Left lung (tissue), 10 donors: ENCODE results near the gene FBXL17. TPM values are rescaled to one million over a fixed set of nuclear protein-coding genes. Genes with fewer than 3 reads are reported as not detected.

Experiments
- ATAC-seq: fragments of 200-7000 bp; cut with Tn5 transposase; one replicate; pipeline ENCODE4 v1.9.1; 2020; ENCODE audit warnings: moderate library complexity
- DNase-seq, 4 donors: peaks; one replicate each; pipeline ENCODE4 v3.0.0-alpha.2; 2013 to 2020
- H3K27ac ChIP-seq, 2 donors: fragments of 200-600 bp; sonication (generic) in 1 of 2; one replicate each; pipeline versions ENCODE4 v1.5.0 to v1.8.0; 2020 to 2021
- H3K27me3 ChIP-seq, 2 donors: fragments of 200-600 bp; sonication (generic) in 1 of 2; one replicate each; pipeline versions ENCODE4 v1.5.0 to v1.8.0; 2020 to 2021
- H3K36me3 ChIP-seq, 2 donors: fragments of 200-600 bp; sonication (generic) in 1 of 2; one replicate each; pipeline versions ENCODE4 v1.5.0 to v1.8.0; 2020 to 2021
- H3K4me1 ChIP-seq, 2 donors: fragments of 200-600 bp; one replicate each; pipeline ENCODE4 v1.8.0; 2021
- H3K4me3 ChIP-seq, 2 donors: fragments of 200-600 bp; sonication (generic) in 1 of 2; one replicate each; pipeline versions ENCODE4 v1.5.0 to v1.8.0; 2020 to 2021; ENCODE audit warnings: mild to moderate bottlenecking in 1 of 2
- H3K9me3 ChIP-seq, 2 donors: fragments of 200-600 bp; sonication (generic) in 1 of 2; one replicate each; pipeline versions ENCODE4 v1.5.0 to v1.8.0; 2020 to 2021
- intact Hi-C, 2 donors: fragments of 100-400 bp; cut with DNase I; formaldehyde crosslinking; loops; one replicate each; pipeline versions ENCODE4 v1.11.2 to v1.14.2; 2022
- polyA plus RNA-seq, 6 donors: library from polyadenylated mRNA; unstranded; fragments of 120-200 nt; gene quantifications; one replicate each; pipeline ENCODE4 v1.2.1, GENCODE V29; 2013; ENCODE audit not compliant: insufficient read length in 6 of 6
- total RNA-seq, 2 donors: library from RNA; stranded (reverse); fragmentation: NEBNext Ultra II Directional; extraction: Animal tissue kit (Norgen Biotek cat#: 25700); gene quantifications; one replicate each; pipeline ENCODE4 v1.2.1, GENCODE V29; 2021
- TF ChIP-seq, protein P1 (sequence below), 2 donors: fragments of 200-600 bp; sonication (generic) in 1 of 2; IDR thresholded peaks; one replicate each; pipeline versions ENCODE4 v1.5.0 to v1.8.0; 2021; ENCODE audit warnings: antibody characterized with exemption in 2 of 2
- donor health status: DM: no; HTN: yes; CAD: no.
- donor health status: DM: no; HTN: no; CAD: no.

FBXL17 gene
- total and polyA plus RNA-seq, 8 donors: 11.8 to 23.8 (median 19.8) TPM

GRCh38 chr5:107849118-107849517, 532.8 kb downstream of the FBXL17 start:
- ATAC-seq (no peak), DNase-seq (no peak)
- Histone ChIP-seq H3K9me3 (no peaks in the 10 kb centered on the region), H3K27me3 (no peaks in the 10 kb centered on the region), H3K4me1 (no peaks in the 10 kb centered on the region), H3K4me3 (no peak overlapping the region), H3K36me3 (no peaks in the 10 kb centered on the region), H3K27ac (no peak overlapping the region)
- TF ChIP-seq, protein P1, sequence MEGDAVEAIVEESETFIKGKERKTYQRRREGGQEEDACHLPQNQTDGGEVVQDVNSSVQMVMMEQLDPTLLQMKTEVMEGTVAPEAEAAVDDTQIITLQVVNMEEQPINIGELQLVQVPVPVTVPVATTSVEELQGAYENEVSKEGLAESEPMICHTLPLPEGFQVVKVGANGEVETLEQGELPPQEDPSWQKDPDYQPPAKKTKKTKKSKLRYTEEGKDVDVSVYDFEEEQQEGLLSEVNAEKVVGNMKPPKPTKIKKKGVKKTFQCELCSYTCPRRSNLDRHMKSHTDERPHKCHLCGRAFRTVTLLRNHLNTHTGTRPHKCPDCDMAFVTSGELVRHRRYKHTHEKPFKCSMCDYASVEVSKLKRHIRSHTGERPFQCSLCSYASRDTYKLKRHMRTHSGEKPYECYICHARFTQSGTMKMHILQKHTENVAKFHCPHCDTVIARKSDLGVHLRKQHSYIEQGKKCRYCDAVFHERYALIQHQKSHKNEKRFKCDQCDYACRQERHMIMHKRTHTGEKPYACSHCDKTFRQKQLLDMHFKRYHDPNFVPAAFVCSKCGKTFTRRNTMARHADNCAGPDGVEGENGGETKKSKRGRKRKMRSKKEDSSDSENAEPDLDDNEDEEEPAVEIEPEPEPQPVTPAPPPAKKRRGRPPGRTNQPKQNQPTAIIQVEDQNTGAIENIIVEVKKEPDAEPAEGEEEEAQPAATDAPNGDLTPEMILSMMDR (IDR thresholded peaks at IDR 0.05): no peak
- intact Hi-C loops: no loop called here

DNA sequence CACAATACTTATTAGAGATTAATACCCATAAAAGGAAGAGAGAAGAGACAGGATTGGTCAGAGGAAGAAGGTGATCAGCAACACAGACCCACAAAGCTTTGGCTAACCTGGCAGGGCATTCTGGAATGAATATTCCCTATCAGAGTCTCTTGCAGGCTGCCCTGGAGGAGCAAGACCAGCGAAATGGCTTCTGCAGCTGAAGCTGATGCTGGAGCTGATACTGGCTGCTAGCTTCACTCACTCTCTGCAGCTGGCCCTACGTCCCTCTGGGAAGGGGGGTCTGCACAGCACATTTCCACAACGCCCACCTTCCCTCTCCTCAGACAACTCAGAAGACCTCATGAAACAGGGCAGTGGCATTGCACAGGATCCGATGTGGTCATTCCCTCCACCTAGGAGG, 541.3 kb downstream of the FBXL17 start:
- Histone ChIP-seq H3K27me3 (no peaks in the 10 kb centered on the region), H3K4me3 (no peak overlapping the region), H3K4me1 (no peaks in the 10 kb centered on the region), H3K27ac (no peak overlapping the region), H3K9me3 (no peaks in the 10 kb centered on the region), H3K36me3 (no peaks in the 10 kb centered on the region)
- ATAC-seq: no peak
- DNase-seq: no peak
- TF ChIP-seq, protein P1 (IDR thresholded peaks at IDR 0.05): no peak
- intact Hi-C loops: no loop called here

DNA sequence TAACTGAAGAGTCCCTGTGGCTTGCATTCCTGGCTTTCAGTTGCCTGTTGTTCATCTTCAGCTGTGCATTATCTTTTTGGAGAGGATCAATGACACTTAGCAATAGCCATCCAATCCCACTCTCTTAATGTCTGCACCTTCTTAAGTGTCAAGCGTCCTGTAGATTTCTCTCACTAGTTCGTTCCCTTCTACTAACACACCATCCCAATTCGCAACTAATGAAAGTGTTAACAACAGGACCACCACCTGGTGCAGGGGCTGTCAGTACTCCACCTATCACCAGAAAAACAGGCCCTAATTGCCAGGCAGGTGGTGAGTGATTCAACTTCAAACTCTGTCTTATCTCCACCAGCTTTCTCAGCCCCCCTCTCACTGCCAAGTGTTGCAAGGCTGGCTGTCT, 541.7 kb downstream of the FBXL17 start:
- H3K27me3 ChIP-seq: no peaks in the 10 kb centered on the region
- intact Hi-C loops: no loop called here
- TF ChIP-seq, protein P1 (IDR thresholded peaks at IDR 0.05): no peak
- no peak for DNase-seq
- no peak overlapping the region for H3K4me3 ChIP-seq
- ATAC-seq: no peak
- H3K4me1 ChIP-seq: no peaks in the 10 kb centered on the region
- no peaks in the 10 kb centered on the region for H3K9me3 ChIP-seq
- H3K27ac ChIP-seq: no peak overlapping the region
- no peaks in the 10 kb centered on the region for H3K36me3 ChIP-seq

GRCh38 chr5:107835096-107835495, 546.8 kb downstream of the FBXL17 start:
- no peaks in the 10 kb centered on the region for H3K27me3 ChIP-seq
- DNase-seq (no peak), ATAC-seq (no peak)
- H3K4me3 ChIP-seq: no peak overlapping the region
- H3K36me3 ChIP-seq: no peaks in the 10 kb centered on the region
- H3K4me1 ChIP-seq: no peaks in the 10 kb centered on the region
- TF ChIP-seq, protein P1 (IDR thresholded peaks at IDR 0.05): no peak
- H3K27ac ChIP-seq: no peak overlapping the region
- H3K9me3 ChIP-seq: no peaks in the 10 kb centered on the region
- intact Hi-C loops: no loop called here

GRCh38 chr5:107832746-107833145, 549.2 kb downstream of the FBXL17 start:
- no peaks in the 10 kb centered on the region for H3K27me3 ChIP-seq
- no peak for ATAC-seq
- no peaks in the 10 kb centered on the region for H3K36me3 ChIP-seq
- no peak overlapping the region for H3K27ac ChIP-seq
- DNase-seq: no peak
- intact Hi-C loops: no loop called here
- no peaks in the 10 kb centered on the region for H3K9me3 ChIP-seq
- H3K4me3 ChIP-seq: no peak overlapping the region
- no peaks in the 10 kb centered on the region for H3K4me1 ChIP-seq
- TF ChIP-seq, protein P1 (IDR thresholded peaks at IDR 0.05): no peak
